BJ (cell line): ENCODE results near the gene PFKM. TPM values are rescaled to one million over a fixed set of nuclear protein-coding genes. Genes with fewer than 3 reads are reported as not detected.

ENCODE experiments used
- CTCF ChIA-PET: fragments of 350-600 bp; formaldehyde crosslinking; extraction: SDS; loops from one replicate; lab custom pipeline; 2021; ENCODE audit warnings: antibody characterized with exemption, inconsistent platforms; lab: Yijun Ruan, JAX
- POLR2A ChIA-PET: fragments of 300-600 bp; sonication (Branson Sonifier 250); formaldehyde crosslinking; extraction: SDS; loops from one replicate; lab custom pipeline; 2021; ENCODE audit warnings: antibody characterized with exemption; lab: Charles Lee
- DNase-seq: peaks from one replicate; pipeline ENCODE4 v3.0.0-alpha.2; 2011; ENCODE audit warnings: low read depth
- H3K27me3 ChIP-seq: 2 replicates; pipeline ENCODE4 v1.6.0; 2011; ENCODE audit warnings: low read length; ENCODE audit not compliant: control insufficient read depth, insufficient read depth
- H3K36me3 ChIP-seq: 2 replicates; pipeline ENCODE4 v1.5.1; 2011; ENCODE audit warnings: low read length; ENCODE audit not compliant: control insufficient read depth, insufficient read depth
- H3K4me3 ChIP-seq: 2 replicates; pipeline ENCODE4 v1.5.1; 2011; ENCODE audit warnings: low read depth, mild to moderate bottlenecking, control low read depth, low read length
- polyA plus RNA-seq: library from polyadenylated mRNA; depleted of rRNA; stranded (reverse); fragments of >200 nt; gene quantifications from 2 replicates; pipeline ENCODE4 v1.2.3, GENCODE V29; 2011
- TF ChIP-seq, protein P1 (sequence below): IDR thresholded peaks from 2 replicates; pipeline ENCODE4 v1.5.1; 2011; ENCODE audit warnings: low read depth, mild to moderate bottlenecking, control low read depth, inconsistent platforms, low read length, moderate library complexity; ENCODE audit not compliant: insufficient read depth

Gene PFKM
- polyA plus RNA-seq, 1 experiment = 45.9 TPM

DNA sequence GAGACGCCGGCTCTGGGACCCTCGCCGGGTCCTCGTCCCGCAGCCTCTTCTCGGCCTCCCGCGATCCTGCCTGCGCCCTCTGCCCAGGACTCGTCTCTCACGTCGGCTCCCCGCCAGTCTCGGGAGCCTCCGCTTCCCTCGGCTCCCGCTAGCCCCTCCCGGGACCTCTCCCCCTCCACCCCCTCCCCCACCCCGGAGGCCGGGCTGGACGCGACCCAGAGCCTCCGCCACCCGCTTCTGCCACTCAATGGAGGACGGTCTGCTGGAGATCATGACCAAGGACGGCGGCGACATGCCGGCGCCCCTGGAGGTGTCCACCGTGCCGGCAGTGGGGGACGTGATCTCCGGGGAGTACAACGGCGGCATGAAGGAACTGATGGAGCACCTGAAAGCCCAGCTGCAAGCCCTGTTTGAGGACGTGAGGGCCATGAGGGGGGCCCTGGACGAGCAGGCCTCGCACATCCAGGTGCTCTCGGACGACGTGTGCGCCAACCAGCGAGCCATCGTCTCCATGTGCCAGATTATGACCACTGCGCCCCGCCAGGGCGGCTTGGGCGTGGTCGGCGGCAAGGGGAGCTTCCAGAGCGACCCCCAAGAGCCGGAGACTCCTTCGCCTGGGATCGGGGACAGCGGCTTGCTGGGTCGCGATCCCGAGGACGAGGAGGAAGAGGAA, 64.8 kb downstream of the PFKM start:
- no peak for DNase-seq
- CTCF ChIA-PET = interaction anchor here (0.9 to 1.6 kb wide), 3 partner anchors 8 to 35 kb away, joined by 3 to 9 read pairs (median 3); no protein-coding TSS in a partner anchor
- no peaks in the 10 kb centered on the region for H3K36me3 ChIP-seq
- peak overlapping the region; percentile 56 for H3K4me3 ChIP-seq
- POLR2A ChIA-PET = no interaction called here
- TF ChIP-seq, protein P1, sequence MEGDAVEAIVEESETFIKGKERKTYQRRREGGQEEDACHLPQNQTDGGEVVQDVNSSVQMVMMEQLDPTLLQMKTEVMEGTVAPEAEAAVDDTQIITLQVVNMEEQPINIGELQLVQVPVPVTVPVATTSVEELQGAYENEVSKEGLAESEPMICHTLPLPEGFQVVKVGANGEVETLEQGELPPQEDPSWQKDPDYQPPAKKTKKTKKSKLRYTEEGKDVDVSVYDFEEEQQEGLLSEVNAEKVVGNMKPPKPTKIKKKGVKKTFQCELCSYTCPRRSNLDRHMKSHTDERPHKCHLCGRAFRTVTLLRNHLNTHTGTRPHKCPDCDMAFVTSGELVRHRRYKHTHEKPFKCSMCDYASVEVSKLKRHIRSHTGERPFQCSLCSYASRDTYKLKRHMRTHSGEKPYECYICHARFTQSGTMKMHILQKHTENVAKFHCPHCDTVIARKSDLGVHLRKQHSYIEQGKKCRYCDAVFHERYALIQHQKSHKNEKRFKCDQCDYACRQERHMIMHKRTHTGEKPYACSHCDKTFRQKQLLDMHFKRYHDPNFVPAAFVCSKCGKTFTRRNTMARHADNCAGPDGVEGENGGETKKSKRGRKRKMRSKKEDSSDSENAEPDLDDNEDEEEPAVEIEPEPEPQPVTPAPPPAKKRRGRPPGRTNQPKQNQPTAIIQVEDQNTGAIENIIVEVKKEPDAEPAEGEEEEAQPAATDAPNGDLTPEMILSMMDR = no peak
- peaks cover 31% of the 10 kb centered on the region for H3K27me3 ChIP-seq

GRCh38 chr12:48184549-48184922, 65.4 kb downstream of the PFKM start:
- Histone ChIP-seq H3K36me3 (no peaks in the 10 kb centered on the region), H3K4me3 (no peak overlapping the region), H3K27me3 (peaks cover 28% of the 10 kb centered on the region)
- CTCF ChIA-PET = no interaction called here
- TF ChIP-seq, protein P1 = no peak
- DNase-seq = no peak
- POLR2A ChIA-PET = no interaction called here

- Histone ChIP-seq H3K36me3 (no peaks in the 10 kb centered on the region), H3K4me3 (no peak overlapping the region), H3K27me3 (peaks cover 25% of the 10 kb centered on the region)
- CTCF ChIA-PET = no interaction called here
- TF ChIP-seq, protein P1 = no peak
- POLR2A ChIA-PET = no interaction called here
- no peak for DNase-seq
Measured at GRCh38 chr12:48185181-48185919, 66.2 kb downstream of the PFKM start.

DNA sequence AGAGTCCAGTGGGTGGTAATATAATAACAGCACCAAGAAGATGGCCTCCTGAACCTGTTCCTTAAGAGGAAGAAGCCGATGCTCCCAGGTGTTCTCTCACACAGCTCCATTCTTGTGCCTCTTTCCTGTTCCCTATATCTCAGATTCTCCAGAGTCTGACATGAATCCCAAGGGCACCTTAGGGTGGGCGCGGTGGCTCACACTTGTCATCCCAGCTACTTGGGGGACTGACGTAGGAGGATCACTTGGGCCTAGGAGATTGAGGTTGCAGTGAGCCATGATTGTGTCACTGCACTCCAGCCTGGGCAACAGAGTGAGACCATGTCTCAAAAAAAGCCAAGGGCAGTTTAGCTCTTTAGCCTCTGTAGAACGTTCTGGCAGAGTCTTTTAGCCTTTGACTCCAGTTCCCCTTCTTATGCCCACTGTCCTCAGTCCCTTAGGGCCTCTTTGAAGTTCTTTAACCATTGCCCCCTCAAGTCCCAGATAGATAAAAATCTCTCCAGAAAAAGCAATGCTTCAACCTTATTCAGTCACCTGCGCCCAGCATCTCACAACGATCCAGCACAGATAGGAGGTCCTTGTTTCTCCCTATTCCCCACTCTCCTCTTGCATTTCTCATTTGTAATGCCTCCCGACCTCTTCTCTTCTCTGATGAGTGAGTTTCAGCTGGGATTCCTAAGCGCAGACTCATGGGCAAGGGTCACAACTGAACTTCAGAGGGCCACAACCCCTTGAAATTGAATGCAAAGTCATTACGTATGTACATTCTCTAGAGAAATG, 68.9 kb downstream of the PFKM start:
- Histone ChIP-seq H3K36me3 (no peaks in the 10 kb centered on the region), H3K4me3 (no peak overlapping the region), H3K27me3 (peaks cover 25% of the 10 kb centered on the region)
- ChIA-PET POLR2A (no interaction called here), CTCF (interaction anchor here (0.8 to 2.9 kb wide), 5 partner anchors 9 to 430 kb away, joined by 3 to 16 read pairs (median 7); no protein-coding TSS in a partner anchor)
- TF ChIP-seq, protein P1 = no peak
- no peak for DNase-seq
